ENCODE results near the gene RIPPLY1. TPM values are rescaled to one million over a fixed set of nuclear protein-coding genes. Genes with fewer than 3 reads are reported as not detected.
"Not testable (repeated sequence)": the region's sequence is repeated elsewhere in the genome, so short reads cannot be mapped to it uniquely, and the experiment has no call there.

Gene RIPPLY1
- total RNA-seq, 1 donor from 2014 or later, result not detected

DNA sequence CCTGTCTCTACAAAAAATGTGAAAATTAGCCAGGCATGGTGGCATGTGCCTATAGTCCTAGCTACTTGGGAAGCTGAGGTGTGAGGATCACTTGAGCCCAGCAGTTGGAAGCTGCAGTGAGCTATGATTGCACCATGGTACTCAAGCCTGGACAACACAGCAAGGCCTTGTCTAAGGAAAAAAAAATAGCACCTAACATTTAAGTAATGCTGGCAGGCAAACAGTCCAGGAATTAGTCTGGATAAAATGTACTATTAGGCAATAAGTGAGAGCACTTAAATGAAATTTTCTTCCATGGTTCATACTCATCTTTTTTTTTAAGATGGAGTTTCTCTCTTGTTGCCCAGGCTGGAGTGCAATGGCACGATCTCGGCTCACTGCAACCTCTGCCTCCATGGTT lies 30.3 kb downstream of the RIPPLY1 start:
- intact Hi-C loops (cut with DNase I); ATAC-seq (ENCODE audit: poor library complexity); DNase-seq: not testable (repeated sequence)

DNA sequence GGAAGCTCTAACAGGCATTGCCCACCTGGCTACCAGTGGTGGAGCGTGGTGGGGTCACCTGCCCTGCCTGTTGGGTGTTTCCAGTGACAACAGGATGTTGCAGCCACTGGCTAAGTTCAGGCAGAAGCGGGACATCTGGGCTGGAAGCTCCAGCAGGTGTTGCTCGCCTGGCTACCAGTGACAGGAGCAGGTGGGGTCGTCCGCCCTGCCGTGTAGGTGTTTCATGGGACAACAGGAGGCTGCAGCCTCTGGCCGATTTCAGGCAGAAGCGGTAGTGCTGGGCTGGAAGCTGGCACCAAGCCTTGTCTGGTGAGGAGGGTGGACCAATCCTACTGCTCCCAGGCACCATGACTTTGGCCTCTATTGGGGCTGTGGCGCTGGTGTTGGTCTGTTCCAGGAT lies 39.4 kb downstream of the RIPPLY1 start:
- DNase-seq (no peak), ATAC-seq (ENCODE audit: poor library complexity) (no peak)
- intact Hi-C loops (cut with DNase I), result no loop called here

DNA sequence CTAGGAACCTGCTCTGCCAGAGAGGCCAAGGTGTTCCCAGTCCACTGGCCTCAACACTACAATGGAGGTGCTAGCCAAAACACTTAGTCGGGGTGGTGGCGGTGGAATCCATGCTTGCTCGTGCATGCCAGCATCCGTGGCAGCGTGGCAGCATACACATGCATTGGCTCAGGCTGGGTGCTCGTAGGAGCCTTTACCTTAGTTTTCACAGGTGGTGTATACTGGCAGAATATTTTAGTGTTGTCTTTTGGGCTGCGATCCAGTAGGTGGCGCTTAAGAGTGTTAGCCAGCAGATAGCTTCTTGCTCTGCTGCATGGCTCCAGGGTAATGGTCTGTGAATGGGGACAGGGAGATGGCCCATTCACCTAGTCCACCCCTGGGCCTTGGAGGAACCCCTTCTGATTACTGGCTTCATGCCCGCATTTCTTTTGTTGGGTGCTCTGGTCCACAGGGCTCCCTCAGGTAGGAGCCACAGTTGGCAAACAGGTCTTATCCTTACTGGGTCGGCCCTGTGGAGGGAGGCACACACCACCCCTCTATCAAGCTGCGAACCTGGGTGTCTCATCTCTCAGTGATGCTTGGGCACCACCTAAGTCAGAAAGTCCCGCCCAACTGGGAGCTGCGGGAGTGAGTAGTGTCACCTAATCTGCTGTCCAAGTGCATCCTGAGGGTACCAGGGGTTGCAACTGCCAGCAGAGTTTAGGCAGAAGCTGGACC lies 40.0 kb downstream of the RIPPLY1 start:
- ATAC-seq (ENCODE audit: poor library complexity), result no peak
- intact Hi-C loops (cut with DNase I), result no loop called here
- no peak for DNase-seq

Other genes with a start within 250 kb of the RIPPLY1 start
- gene RNF128, start 176.6 kb downstream of the RIPPLY1 start, total RNA-seq, result 0.13 TPM
- 1.9 TPM for gene TBC1D8B, start 100.7 kb downstream of the RIPPLY1 start, total RNA-seq
- gene CLDN2, start 17.1 kb upstream of the RIPPLY1 start, total RNA-seq, result not detected
- 2.4 TPM for gene MORC4, start 96.9 kb upstream of the RIPPLY1 start, total RNA-seq
- gene RBM41, start 215.5 kb upstream of the RIPPLY1 start, total RNA-seq, result 16.9 TPM